Measurements from ENCODE around the gene MRPL44.

MRPL44 gene

GRCh38 chr2:223943135-223943534 is 14.1 kb upstream of the MRPL44 start:
- TF ChIP-seq EZH2phosphoT487 (IDR thresholded peaks at IDR 0.05; ENCODE audit: borderline replicate concordance): no peak
- TF ChIP-seq, protein P1, sequence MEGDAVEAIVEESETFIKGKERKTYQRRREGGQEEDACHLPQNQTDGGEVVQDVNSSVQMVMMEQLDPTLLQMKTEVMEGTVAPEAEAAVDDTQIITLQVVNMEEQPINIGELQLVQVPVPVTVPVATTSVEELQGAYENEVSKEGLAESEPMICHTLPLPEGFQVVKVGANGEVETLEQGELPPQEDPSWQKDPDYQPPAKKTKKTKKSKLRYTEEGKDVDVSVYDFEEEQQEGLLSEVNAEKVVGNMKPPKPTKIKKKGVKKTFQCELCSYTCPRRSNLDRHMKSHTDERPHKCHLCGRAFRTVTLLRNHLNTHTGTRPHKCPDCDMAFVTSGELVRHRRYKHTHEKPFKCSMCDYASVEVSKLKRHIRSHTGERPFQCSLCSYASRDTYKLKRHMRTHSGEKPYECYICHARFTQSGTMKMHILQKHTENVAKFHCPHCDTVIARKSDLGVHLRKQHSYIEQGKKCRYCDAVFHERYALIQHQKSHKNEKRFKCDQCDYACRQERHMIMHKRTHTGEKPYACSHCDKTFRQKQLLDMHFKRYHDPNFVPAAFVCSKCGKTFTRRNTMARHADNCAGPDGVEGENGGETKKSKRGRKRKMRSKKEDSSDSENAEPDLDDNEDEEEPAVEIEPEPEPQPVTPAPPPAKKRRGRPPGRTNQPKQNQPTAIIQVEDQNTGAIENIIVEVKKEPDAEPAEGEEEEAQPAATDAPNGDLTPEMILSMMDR (conservative IDR thresholded peaks at IDR 0.05; ENCODE audit: low read length): no peak
- Histone ChIP-seq H3K9me2 (replicated peaks; ENCODE audit: low read depth, low read length) (no peaks in the 10 kb centered on the region), H3K9ac (ENCODE audit: low read depth, low read length, poor library complexity, severe bottlenecking) (no peak overlapping the region), H3K4me1 (ENCODE audit: insufficient read depth, low read length, poor library complexity, severe bottlenecking) (peaks cover 30% of the 10 kb centered on the region), H3K4me3 (ENCODE audit: low read length, poor library complexity, severe bottlenecking) (peak overlapping the region; percentile 100), H3K36me3 (ENCODE audit: insufficient read depth, low read length) (no peaks in the 10 kb centered on the region), H3K9me3 (ENCODE audit: insufficient read depth, low read depth, low read length) (no peaks in the 10 kb centered on the region), H3K79me2 (ENCODE audit: insufficient read depth, low read length) (peaks cover 46% of the 10 kb centered on the region), H3F3A (ENCODE audit: low read depth) (no peaks in the 10 kb centered on the region), H2AFZ (ENCODE audit: low read length) (no peak overlapping the region), H3K4me2 (ENCODE audit: low read depth, low read length, poor library complexity, severe bottlenecking) (peak overlapping the region; percentile 97), H3K27me3 (ENCODE audit: insufficient read depth, low read length, poor library complexity, severe bottlenecking) (no peaks in the 10 kb centered on the region), H4K20me1 (ENCODE audit: insufficient read depth, low read length, poor library complexity, severe bottlenecking) (peaks cover 7% of the 10 kb centered on the region)

DNA sequence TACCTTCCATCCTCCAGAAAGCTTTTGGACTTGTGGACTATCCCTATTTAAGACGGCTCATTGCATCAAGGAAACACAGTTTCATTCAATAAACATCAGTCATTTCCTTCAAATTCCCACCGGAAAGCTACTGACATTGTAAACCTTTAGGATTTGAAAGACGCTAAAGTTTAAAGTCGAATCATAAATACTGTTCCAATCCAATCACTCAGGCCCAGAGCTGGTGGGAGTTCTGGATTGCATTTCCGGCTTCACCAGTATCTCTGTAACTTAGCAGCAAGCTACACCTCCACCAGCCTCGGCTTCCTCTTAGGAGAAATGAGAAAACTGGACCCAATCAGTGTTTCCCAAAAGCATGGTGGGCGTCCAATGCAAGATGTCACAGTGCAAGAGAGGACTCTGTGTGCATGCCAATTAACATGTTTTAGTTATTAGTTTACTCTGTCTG is 13.7 kb upstream of the MRPL44 start:
- peaks cover 42% of the 10 kb centered on the region for H3K79me2 ChIP-seq (ENCODE audit: insufficient read depth, low read length)
- no peaks in the 10 kb centered on the region for H3K27me3 ChIP-seq (ENCODE audit: insufficient read depth, low read length, poor library complexity, severe bottlenecking)
- H3F3A ChIP-seq (ENCODE audit: low read depth): no peaks in the 10 kb centered on the region
- H3K36me3 ChIP-seq (ENCODE audit: insufficient read depth, low read length): no peaks in the 10 kb centered on the region
- H3K9ac ChIP-seq (ENCODE audit: low read depth, low read length, poor library complexity, severe bottlenecking): peak overlapping the region; percentile 90
- H3K9me3 ChIP-seq (ENCODE audit: insufficient read depth, low read depth, low read length): no peaks in the 10 kb centered on the region
- peaks cover 7% of the 10 kb centered on the region for H4K20me1 ChIP-seq (ENCODE audit: insufficient read depth, low read length, poor library complexity, severe bottlenecking)
- no peaks in the 10 kb centered on the region for H3K9me2 ChIP-seq (replicated peaks; ENCODE audit: low read depth, low read length)
- H3K4me2 ChIP-seq (ENCODE audit: low read depth, low read length, poor library complexity, severe bottlenecking): peak overlapping the region; percentile 97
- peaks cover 25% of the 10 kb centered on the region for H3K4me1 ChIP-seq (ENCODE audit: insufficient read depth, low read length, poor library complexity, severe bottlenecking)
- H3K4me3 ChIP-seq (ENCODE audit: low read length, poor library complexity, severe bottlenecking): peak overlapping the region; percentile 100
- TF ChIP-seq EZH2phosphoT487 (IDR thresholded peaks at IDR 0.05; ENCODE audit: borderline replicate concordance): no peak
- TF ChIP-seq, protein P1 (conservative IDR thresholded peaks at IDR 0.05; ENCODE audit: low read length): no peak
- peak overlapping the region; percentile 94; the same call in 1 of the 2 replicates for H2AFZ ChIP-seq (ENCODE audit: low read length)

DNA sequence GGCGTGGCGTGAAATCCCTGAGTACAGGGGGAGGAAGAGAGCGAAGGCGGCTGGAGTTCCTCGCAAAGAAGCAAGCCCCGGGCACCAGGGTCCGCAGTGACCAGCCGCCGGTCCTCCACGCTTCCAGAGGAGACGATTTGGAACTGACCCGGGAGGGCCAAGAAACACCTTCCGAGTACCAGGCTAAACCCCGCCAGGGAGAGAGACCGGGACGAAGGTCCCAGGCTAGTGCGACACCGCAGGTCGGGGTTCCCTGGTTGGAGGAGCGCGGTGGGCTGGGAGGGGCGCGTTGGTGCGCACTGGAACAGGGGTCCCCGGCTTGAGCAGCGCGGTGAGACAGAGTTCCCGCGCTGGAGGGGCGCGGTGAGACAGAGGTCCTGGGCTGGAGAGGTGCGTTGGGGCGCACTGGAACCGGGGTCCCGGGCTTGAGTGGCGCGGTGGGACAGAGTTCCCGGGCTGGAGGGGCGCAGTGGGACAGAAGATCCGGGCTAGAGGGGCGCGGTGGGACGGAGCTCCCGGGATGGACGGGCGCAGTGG is 13.0 kb upstream of the MRPL44 start:
- peaks cover 3% of the 10 kb centered on the region for H4K20me1 ChIP-seq (ENCODE audit: insufficient read depth, low read length, poor library complexity, severe bottlenecking)
- H3F3A ChIP-seq (ENCODE audit: low read depth): no peaks in the 10 kb centered on the region
- H3K4me2 ChIP-seq (ENCODE audit: low read depth, low read length, poor library complexity, severe bottlenecking): peak overlapping the region; percentile 97
- H3K9ac ChIP-seq (ENCODE audit: low read depth, low read length, poor library complexity, severe bottlenecking): peak overlapping the region; percentile 90
- H3K79me2 ChIP-seq (ENCODE audit: insufficient read depth, low read length): peaks cover 36% of the 10 kb centered on the region
- H3K27me3 ChIP-seq (ENCODE audit: insufficient read depth, low read length, poor library complexity, severe bottlenecking): no peaks in the 10 kb centered on the region
- peak overlapping the region; percentile 100 for H3K4me3 ChIP-seq (ENCODE audit: low read length, poor library complexity, severe bottlenecking)
- no peaks in the 10 kb centered on the region for H3K9me3 ChIP-seq (ENCODE audit: insufficient read depth, low read depth, low read length)
- H3K9me2 ChIP-seq (replicated peaks; ENCODE audit: low read depth, low read length): no peaks in the 10 kb centered on the region
- no peaks in the 10 kb centered on the region for H3K36me3 ChIP-seq (ENCODE audit: insufficient read depth, low read length)
- H3K4me1 ChIP-seq (ENCODE audit: insufficient read depth, low read length, poor library complexity, severe bottlenecking): peaks cover 24% of the 10 kb centered on the region
- peak overlapping the region; percentile 94 for H2AFZ ChIP-seq (ENCODE audit: low read length)
- TF ChIP-seq, protein P1 (conservative IDR thresholded peaks at IDR 0.05; ENCODE audit: low read length): no peak
- no peak for TF ChIP-seq EZH2phosphoT487 (IDR thresholded peaks at IDR 0.05; ENCODE audit: borderline replicate concordance)
